ENCODE measurements around the gene TWIST1.

GRCh38 chr7:19128856-19129255, 11.4 kb upstream of the TWIST1 start:
- TF ChIP-seq CTCF (IDR thresholded peaks at IDR 0.05) (no peak), POLR2A (IDR thresholded peaks at IDR 0.05) (no peak)
